Camera-type eye (tissue), 1 donor: Measurements from ENCODE around the gene NOS1AP. TPM values are rescaled to one million over a fixed set of nuclear protein-coding genes. Genes with fewer than 3 reads are reported as not detected.

Experiments used
- total RNA-seq: library from RNA; depleted of rRNA; stranded (reverse); fragments of >200 nt; gene quantifications from one replicate; pipeline ENCODE4 v1.2.3, GENCODE V29; 2014

Gene NOS1AP
- total RNA-seq, result 7.9 TPM

GRCh38 chr1:162069334-162070093 lies at the start of gene NOS1AP:
Gene NOS1AP, plus strand, starts transcription at chr1:162069691. Its CDS starts 487 bp downstream, at chr1:162070178.

DNA sequence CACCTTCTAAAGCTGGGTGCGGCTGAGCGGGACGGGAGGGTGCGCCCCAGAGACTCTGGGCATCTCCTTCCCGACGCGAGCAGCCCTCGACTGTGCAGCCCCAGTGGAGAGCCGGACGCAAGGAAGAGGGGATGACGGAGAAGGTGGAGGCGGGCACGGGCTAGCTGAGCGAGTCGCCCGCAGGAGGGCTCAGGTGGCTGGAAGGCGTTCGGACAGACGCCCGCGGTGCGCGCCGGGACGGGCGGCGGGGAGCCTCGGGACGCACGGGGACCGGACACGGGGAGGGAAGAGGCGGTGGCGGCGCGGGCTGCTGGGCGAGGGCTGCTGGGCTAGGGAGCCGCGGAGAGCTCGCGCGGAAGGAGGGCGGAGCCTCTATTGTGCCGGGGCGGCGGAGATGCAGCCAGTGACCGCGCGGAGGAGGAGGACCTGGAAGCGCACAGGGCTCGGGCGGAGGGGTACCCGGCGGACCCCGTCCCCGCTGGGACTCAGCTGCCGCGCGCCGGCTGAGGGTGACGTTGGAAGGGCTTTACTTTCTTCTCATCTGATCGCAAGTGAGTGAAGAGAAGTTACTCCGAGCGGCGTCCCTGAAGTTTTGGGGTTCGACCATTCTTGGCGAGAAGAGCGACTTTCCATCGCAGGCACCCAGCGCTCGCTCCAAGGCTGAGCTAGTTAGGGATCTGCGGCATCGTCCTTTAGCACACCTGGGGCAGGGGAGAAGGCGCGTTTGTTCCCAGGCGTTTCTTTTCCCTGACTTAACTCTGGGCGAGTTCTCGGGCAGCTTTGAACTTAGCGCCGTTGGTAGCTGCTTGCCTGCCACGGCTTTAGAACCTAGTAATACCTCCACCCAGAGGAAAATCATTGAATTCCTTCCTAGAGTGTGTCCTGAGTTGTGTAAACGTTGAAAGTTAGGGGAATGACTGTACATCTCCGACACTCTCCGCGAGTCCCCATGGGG lies 45.7 kb upstream of the NOS1AP start, which contains the start of gene OLFML2B:
Gene OLFML2B (minus strand): TSS at position 323 of the 955 bp plus-strand sequence. CDS start 439 bp downstream, outside the sequence.

DNA sequence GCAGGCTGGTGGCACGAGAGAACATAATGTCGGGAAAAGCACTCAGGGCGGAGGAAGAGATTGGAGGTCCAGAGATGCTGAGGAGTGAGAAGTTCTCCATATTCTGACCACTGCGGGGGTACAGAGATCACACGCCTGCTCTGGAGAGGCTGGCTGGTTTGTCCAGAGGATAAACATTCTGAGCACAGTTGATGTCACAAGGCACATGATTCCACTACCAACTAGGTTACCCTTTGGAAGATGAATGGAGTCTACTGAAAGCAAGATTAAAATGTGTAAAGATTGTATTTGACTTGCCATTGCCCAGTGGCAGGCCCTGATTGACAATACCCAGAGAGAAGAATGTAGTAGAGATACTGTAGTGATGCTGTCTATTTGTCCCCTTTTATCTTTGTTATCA lies 307.2 kb downstream of the NOS1AP start, which contains the start of gene SPATA46:
Gene SPATA46 (minus strand): TSS at position 164 of the 400 bp plus-strand sequence. CDS start 64 bp downstream, at position 100.

GRCh38 chr1:162381383-162381782 lies 311.9 kb downstream of the NOS1AP start, which contains the start of gene C1orf226:
Gene C1orf226, plus strand, starts transcription at chr1:162381728. Its CDS starts 174 bp downstream, at chr1:162381902.

GRCh38 chr1:162412002-162412401 lies 342.5 kb downstream of the NOS1AP start, which contains the start of gene SH2D1B:
Gene SH2D1B, minus strand, starts transcription at chr1:162412136. Its CDS starts 120 bp downstream, at chr1:162412016.

Other genes with a start within 250 kb of the NOS1AP start
- 52.4 TPM for gene OLFML2B, start 45.8 kb upstream of the NOS1AP start, total RNA-seq